Fibroblast of skin of left quadriceps (primary cell): ENCODE results near the gene SHQ1.
"Not testable (repeated sequence)": the region's sequence is repeated elsewhere in the genome, so short reads cannot be mapped to it uniquely, and the experiment has no call there.

ENCODE experiments used
- DNase-seq, 2 experiments: peaks; one replicate each; pipeline ENCODE4 v3.0.0-alpha.2; 2013; ENCODE audit warnings: low read depth in 2 of 2

Gene SHQ1

GRCh38 chr3:72748659-72749058, 99.6 kb downstream of the SHQ1 start:
- DNase-seq: no peak

- peak; percentile 29 to 36 for DNase-seq
Measured at GRCh38 chr3:72746430-72747411, 101.5 kb downstream of the SHQ1 start.

DNA sequence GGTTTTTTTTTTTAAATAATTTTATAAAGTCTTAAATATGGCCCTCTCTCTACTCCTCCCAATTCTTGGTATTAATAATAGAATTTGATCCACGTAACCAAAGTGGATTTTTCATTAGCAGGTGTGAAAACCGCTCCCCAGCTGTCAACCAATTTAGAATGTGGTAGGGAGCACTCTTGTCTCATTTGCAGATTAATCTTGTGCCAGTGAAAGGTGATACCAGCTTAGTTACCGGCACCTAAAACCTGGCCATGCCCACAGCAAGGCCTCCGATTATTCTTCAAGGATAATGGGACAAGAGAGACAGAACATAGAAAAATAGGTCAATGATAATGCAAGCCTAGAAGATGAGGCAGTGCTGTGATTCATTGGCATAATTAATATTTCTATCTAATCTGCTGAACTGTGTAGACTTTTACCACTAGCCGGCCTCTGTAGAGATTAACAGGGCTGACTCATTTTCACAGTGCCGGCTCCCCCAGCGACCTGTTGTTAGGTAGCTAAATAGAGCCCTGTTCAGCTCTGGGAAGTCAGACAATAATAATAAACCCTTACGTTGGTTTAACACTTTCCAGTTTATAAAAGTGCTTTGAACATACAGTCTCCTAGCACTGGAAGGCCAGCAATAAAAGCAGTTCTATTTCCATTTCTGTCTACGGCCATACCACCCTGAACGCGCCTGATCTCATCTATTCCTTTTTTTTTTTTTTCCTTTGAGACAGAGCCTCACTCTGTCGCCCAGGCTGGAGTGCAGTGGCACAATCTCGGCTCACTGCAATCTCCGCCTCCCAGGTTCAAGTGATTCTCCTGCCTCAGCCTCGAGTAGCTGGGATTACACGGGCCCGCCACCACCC, 102.9 kb downstream of the SHQ1 start:
- no peak for DNase-seq

- no peak for DNase-seq
Measured at GRCh38 chr3:72744330-72744729, 103.9 kb downstream of the SHQ1 start.

DNA sequence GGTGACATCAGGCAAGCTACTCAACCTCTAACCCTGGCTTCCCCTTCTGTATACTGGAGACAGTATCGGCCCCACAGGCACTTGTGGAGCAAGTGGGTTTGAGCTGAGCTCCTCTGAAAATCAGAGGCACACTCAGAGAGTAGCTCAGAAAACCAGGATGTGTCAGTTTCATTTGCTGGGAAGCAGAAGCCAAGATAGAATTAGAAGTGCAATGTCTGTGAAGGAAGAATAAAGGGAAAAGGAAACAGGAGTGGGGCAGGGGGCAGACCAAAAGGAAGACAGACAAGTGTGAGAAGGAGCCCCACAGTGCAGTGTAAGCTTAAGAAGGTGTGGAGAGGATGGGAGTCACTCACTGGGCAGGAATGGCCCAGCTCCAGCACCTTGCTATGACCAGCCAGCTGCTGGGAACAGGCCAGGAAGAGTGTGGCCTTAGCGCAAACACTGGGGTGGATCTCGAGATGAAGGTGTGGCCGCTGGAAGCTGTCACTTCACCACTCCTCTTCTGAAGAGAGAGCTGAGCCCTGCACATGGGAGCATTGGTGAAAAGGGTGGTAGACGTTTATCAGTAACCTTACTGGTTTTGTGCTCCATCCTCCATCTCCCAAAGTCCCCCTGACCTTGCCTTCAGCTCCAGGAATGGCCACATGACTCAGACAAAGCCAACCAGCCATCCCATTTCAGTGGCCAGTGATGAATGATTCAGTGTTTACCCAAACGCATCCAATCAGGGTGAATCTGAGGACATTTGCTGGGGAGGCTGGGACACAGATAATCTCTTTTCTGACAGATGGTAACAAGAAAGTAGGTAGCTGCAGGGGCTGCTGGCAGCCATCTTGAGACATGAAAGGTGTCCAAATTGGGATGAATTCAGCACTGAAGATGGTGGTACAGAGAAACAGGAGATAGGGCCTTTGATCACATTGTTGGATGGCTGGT, 108.4 kb downstream of the SHQ1 start:
- DNase-seq: no peak

GRCh38 chr3:72738752-72739530, 109.3 kb downstream of the SHQ1 start:
- DNase-seq: no peak

DNA sequence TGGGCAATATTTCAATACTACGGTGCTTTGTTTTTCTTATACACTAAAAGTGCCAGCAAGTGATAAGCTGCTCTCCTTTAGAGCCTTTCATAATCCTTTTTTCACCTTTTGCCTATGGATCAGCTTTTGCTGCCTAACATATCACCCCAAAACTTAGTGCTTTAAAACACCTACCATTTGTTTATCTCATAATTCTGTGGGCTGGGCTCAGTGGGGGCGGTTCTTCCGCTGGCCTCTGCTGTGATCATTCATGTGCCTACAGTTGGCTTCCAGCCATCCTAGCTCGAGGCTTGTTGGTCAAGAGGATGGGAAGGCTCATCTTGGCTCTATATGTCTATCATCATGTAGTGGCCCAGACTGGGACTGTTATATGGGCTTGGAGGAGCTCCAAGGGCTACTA, 113.2 kb downstream of the SHQ1 start:
- not testable (repeated sequence) for DNase-seq

- DNase-seq: no peak
Measured at GRCh38 chr3:72733676-72734075, 114.6 kb downstream of the SHQ1 start.

GRCh38 chr3:72732666-72733345, 115.4 kb downstream of the SHQ1 start:
- DNase-seq: not testable (repeated sequence)

DNA sequence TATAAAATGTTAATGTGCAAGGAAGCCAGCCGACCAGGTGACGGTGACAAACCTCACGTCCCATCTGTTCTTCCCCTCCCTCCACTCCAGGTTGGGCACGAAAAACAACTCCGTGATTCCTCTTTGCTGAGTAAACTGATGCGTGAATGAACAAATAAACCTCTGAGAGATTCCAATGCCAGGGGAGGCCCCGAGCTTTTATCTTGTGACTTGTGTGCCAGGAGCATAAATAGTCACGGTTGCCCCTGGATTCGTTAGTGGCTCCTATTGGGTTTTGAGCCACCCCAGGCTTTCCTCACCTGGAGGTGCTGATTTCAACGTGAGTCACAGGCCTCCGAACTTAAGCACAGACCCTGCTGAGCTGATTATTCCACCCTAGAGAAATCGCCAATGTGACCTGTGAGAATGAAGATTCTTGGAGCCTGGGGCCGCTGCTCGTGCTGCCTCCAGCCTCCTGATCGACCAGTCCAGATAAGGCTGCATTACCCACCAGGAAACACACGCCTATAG, 119.2 kb downstream of the SHQ1 start:
- no peak for DNase-seq

DNA sequence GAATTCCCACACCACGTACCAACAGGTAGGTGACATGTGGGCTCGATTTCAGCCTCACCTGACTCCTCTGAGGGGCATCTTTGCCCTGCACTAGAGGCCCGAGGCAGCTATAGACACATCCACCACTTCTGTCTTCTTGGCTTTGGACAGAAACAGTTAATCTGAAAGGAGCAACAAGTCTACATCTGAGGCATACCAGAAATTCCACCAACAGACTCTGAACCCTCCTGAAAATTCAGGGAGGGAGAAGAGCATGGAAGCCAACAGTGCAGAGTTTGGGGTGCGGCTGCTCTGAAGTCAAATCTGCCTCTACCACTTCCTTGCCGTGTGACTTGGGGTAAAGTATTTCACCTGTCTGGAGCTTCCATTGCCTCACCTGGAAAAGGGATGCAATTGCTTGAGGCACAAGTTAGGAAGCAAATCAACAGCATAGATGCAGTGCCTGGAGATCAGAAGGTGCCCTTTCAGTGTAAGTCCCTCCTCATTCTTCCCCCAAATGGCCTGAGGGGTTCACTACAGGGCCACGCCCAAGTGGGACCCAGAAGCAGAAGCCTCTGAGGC, 119.8 kb downstream of the SHQ1 start:
- DNase-seq: no peak

DNA sequence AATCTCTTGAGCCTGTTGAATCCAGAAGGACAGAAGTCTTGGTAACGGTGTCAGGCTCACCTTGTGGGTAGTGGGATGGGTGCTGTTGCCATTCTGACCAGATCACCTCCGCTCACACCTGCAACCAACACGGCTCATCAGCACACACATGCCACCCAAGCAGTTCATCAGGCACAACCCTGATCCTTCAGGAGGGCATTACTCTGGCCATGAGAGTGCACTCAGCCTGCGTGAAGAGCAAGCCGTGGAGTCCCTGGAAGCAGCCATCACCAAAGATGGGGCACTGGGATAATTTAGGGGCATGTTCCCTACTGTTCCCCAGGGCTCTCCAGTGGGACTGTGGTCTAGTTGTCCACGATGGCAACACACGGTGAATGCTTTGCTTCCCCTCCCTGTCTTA, 120.5 kb downstream of the SHQ1 start:
- no peak for DNase-seq

DNA sequence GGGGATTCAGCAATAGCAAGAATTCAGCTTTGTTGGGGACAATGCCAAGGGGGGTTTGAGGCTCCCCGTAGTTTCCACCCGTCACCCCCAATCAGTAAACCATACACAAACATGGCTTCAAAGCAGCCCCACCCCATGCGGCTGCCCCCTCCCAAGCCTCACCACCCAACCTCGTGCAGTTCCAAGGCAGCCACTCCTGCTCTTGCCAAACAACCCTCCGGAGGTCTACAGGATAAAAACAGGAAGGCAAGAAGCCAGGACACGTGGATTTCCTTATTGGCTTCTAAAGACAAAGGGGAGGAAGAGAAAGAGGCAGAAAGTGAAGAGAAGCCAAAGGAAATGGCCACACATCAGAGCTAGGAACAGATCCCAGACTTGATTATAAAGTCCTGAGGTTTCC, 121.1 kb downstream of the SHQ1 start:
- no peak for DNase-seq

DNA sequence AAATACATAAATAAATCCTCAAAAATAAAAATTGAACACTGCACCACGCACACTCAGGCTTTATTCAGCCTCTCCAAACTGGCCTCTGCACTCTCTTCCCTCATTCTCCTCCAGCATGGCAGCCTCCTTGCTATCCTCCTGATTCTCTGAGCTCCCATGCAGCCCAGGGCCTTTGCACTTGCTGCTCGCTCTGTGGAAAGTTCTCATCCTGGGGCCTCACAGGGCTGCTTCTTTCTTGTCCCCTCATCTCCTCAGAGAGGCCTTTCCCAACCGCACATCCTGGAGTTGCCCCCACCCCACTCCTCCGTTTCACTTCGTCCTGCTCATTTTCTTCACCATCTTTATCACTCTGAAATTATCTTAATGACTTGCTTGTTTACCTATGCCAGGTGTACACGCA, 123.0 kb downstream of the SHQ1 start:
- no peak for DNase-seq

- no peak for DNase-seq
Measured at GRCh38 chr3:72724070-72724469, 124.2 kb downstream of the SHQ1 start.

DNA sequence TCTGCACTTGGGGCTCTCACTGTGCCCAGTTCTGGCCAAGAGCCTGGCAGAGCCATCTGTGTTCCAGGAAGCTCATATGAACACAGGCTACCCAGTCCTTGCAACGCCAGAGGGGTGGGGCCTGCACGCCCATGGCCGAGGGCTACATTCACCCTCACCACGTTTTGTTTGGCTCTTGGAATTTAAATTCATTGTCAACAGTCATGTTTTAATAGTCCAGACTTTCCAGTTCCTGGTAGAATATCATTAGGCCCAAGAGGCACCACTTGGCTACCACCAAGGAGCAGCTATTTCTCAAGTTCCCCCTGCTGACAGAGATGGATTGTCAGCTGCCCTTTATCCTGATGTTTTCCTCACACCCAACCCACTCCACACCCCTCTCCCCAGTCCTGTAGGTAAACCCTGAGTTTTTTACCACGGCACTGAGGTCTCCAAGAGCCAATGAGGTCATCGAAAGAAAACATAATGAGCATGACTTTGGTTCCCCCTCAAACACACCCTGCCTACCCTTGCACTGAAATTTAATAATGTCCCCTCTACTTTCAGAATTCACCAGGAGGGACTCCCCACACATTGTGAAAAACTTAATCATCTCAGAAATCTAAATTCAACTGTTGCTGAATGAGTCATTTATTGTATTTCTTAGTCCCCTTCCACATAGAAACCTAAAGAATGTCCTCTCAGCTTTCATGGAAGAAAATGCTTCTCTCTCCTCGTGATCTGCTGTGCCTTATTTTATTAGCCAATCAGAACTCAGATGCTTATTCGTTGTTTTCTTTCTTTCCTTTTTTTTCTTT, 125.1 kb downstream of the SHQ1 start:
- peak; percentile 55 to 57 for DNase-seq

- no peak for DNase-seq
Measured at GRCh38 chr3:72721683-72722381, 126.4 kb downstream of the SHQ1 start.

DNA sequence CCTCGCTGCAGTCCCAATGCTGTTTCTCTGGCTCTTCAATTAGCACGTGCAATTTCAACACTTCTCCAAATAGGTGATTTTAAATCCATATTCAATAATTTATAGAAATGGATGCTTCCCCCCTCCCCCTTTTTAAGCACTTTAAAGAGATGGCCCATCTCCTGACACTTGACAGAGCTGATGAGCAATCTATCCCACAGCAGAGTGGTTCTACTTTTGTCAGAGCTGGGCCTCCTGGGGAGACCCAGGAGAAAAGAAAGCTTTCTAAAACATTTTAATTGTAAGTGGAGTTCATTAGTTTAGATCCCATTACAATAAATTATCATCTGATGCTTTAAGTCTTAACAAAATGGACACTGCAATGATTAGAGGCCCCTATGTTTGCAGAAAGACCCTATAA, 127.7 kb downstream of the SHQ1 start:
- no peak for DNase-seq
